OCI-LY7 (cell line): ENCODE results near the gene UFD1.

Experiments
- EZH2phosphoT487 ChIP-seq: fragments of 200-600 bp; sonication (generic); IDR thresholded peaks from 2 replicates; pipeline ENCODE4 v1.6.1; 2018; ENCODE audit warnings: low read depth, borderline replicate concordance, mild to moderate bottlenecking, mixed run types, antibody characterized with exemption, low read length, moderate library complexity, mixed read lengths
- TF ChIP-seq, protein P1 (sequence below): fragments of 200-600 bp; sonication (generic); conservative IDR thresholded peaks from 2 replicates; pipeline ENCODE4 v1.5.1; 2014; ENCODE audit warnings: mild to moderate bottlenecking, antibody characterized with exemption, low read length, moderate library complexity, mixed read lengths

DNA sequence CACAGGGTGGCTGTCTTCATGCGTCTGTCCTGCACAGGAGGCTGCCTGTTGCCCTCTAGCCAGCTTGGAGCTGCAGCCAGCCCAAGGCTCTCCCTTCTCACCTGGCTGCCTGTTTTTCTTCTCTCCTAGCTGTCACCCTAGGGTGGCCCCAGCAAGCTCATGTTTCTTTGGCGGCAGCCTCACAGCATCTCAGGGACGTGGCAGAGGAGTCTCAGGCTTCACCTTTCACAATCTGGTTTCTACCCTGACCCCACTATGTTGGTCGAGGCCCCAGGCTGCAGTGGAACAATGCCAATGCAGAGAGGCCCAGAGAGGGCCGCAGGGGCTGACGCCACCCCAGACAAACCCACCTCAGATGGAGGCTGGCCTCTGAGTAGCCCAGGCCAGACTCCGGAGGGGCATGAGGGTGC is 47.7 kb upstream of the UFD1 start:
- TF ChIP-seq EZH2phosphoT487 = no peak
- TF ChIP-seq, protein P1, sequence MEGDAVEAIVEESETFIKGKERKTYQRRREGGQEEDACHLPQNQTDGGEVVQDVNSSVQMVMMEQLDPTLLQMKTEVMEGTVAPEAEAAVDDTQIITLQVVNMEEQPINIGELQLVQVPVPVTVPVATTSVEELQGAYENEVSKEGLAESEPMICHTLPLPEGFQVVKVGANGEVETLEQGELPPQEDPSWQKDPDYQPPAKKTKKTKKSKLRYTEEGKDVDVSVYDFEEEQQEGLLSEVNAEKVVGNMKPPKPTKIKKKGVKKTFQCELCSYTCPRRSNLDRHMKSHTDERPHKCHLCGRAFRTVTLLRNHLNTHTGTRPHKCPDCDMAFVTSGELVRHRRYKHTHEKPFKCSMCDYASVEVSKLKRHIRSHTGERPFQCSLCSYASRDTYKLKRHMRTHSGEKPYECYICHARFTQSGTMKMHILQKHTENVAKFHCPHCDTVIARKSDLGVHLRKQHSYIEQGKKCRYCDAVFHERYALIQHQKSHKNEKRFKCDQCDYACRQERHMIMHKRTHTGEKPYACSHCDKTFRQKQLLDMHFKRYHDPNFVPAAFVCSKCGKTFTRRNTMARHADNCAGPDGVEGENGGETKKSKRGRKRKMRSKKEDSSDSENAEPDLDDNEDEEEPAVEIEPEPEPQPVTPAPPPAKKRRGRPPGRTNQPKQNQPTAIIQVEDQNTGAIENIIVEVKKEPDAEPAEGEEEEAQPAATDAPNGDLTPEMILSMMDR = no peak
